IMR-90 (cell line): ENCODE data around the gene TPP2. TPM values are rescaled to one million over a fixed set of nuclear protein-coding genes. Genes with fewer than 3 reads are reported as not detected.
A peak's percentile ranks its signal among the peaks of the same experiment; 100 is the strongest.

ENCODE experiments used
- ATAC-seq: fragments of 200-7000 bp; cut with Tn5 transposase; 2 replicates; pipeline ENCODE4 v1.9.1; 2020; ENCODE audit warnings: low read depth, mild to moderate bottlenecking, moderate library complexity
- BruUV-seq: library from RNA; stranded (reverse); fragments of 400-500 nt; replicated peaks from 2 replicates; lab custom pipeline; 2021; lab: Mats Ljungman, UMichigan
- CTCF ChIA-PET: fragments of 300-600 bp; formaldehyde crosslinking; extraction: SDS; loops from one replicate; lab custom pipeline; 2021; ENCODE audit warnings: antibody characterized with exemption; lab: Yijun Ruan, JAX
- POLR2A ChIA-PET: fragments of 300-600 bp; sonication (Branson Sonifier 250); formaldehyde crosslinking; loops from one replicate; lab custom pipeline; 2022; ENCODE audit warnings: antibody characterized with exemption; ENCODE audit not compliant: unreplicated experiment; lab: Charles Lee
- DNase-seq: peaks from one replicate; pipeline ENCODE4 v3.0.0; 2013
- H2AFZ ChIP-seq: replicated peaks from 2 replicates; pipeline ENCODE3; 2013; ENCODE audit warnings: low read length, mild to moderate bottlenecking; ENCODE audit not compliant: poor library complexity
- H2AK5ac ChIP-seq: 2 replicates; pipeline ENCODE4 v1.6.1; 2013; ENCODE audit warnings: low read depth, low read length, inconsistent platforms
- H2AK9ac ChIP-seq: replicated peaks from 2 replicates; pipeline ENCODE3; 2013; ENCODE audit warnings: mild to moderate bottlenecking, low read depth, low read length, moderate library complexity; ENCODE audit not compliant: poor library complexity
- H2BK120ac ChIP-seq: 2 replicates; pipeline ENCODE4 v1.6.1; 2013; ENCODE audit warnings: low read depth, low read length, inconsistent platforms
- H2BK15ac ChIP-seq: 3 replicates; pipeline ENCODE4 v1.6.1; 2013; ENCODE audit warnings: low read depth, low read length, inconsistent platforms
- H2BK20ac ChIP-seq: 2 replicates; pipeline ENCODE4 v1.6.1; 2013; ENCODE audit warnings: low read depth, mild to moderate bottlenecking, inconsistent platforms, low read length, moderate library complexity
- H2BK5ac ChIP-seq: 2 replicates; pipeline ENCODE4 v1.6.1; 2013; ENCODE audit warnings: mild to moderate bottlenecking, low read depth, low read length, inconsistent platforms; ENCODE audit not compliant: poor library complexity, severe bottlenecking
- H3K14ac ChIP-seq: replicated peaks from 2 replicates; pipeline ENCODE4 v1.6.1; 2013; ENCODE audit warnings: low read depth, low read length, inconsistent platforms
- H3K18ac ChIP-seq: 2 replicates; pipeline ENCODE4 v1.6.1; 2013; ENCODE audit warnings: low read depth, low read length, control low read depth
- H3K23ac ChIP-seq: 2 replicates; pipeline ENCODE4 v1.6.1; 2013; ENCODE audit warnings: low read depth, low read length, inconsistent platforms
- H3K27ac ChIP-seq: 2 replicates; pipeline ENCODE4 v1.5.1; 2013; ENCODE audit warnings: mild to moderate bottlenecking, control low read depth, low read length; ENCODE audit not compliant: insufficient read depth
- H3K27me3 ChIP-seq: 2 replicates; pipeline ENCODE4 v1.6.1; 2013; ENCODE audit warnings: low read length; ENCODE audit not compliant: control insufficient read depth, insufficient read depth
- H3K36me3 ChIP-seq: 2 replicates; pipeline ENCODE4 v1.6.1; 2013; ENCODE audit warnings: low read length, mixed read lengths; ENCODE audit not compliant: control insufficient read depth, insufficient read depth
- H3K4ac ChIP-seq: 2 replicates; pipeline ENCODE4 v1.6.1; 2013; ENCODE audit warnings: low read depth, low read length, inconsistent platforms
- H3K4me1 ChIP-seq: 2 replicates; pipeline ENCODE4 v1.6.1; 2013; ENCODE audit warnings: low read length, mixed read lengths; ENCODE audit not compliant: control insufficient read depth, insufficient read depth
- H3K4me2 ChIP-seq: 2 replicates; pipeline ENCODE4 v1.6.1; 2013; ENCODE audit warnings: low read depth, mild to moderate bottlenecking, control low read depth, low read length, moderate library complexity
- H3K4me3 ChIP-seq: 2 replicates; pipeline ENCODE4 v1.5.1; 2013; ENCODE audit warnings: low read depth, mild to moderate bottlenecking, control low read depth, low read length, moderate library complexity; ENCODE audit not compliant: insufficient read depth
- H3K56ac ChIP-seq: 2 replicates; pipeline ENCODE4 v1.6.1; 2013; ENCODE audit warnings: low read length, inconsistent platforms; ENCODE audit not compliant: insufficient read depth; ENCODE audit errors: extremely low read depth
- H3K79me1 ChIP-seq, 2 experiments: 2 replicates each; pipeline ENCODE4 v1.6.1; 2013; ENCODE audit warnings: low read length in 2 of 2, inconsistent platforms in 1 of 2, low read depth in 1 of 2
- H3K9ac ChIP-seq: 2 replicates; pipeline ENCODE4 v1.6.1; 2013; ENCODE audit warnings: low read depth, low read length, control low read depth
- H3K9me1 ChIP-seq: 2 replicates; pipeline ENCODE4 v1.6.1; 2013; ENCODE audit warnings: low read length, inconsistent platforms; ENCODE audit not compliant: insufficient read depth
- H3K9me3 ChIP-seq: 2 replicates; pipeline ENCODE4 v1.6.1; 2013; ENCODE audit warnings: low read length; ENCODE audit not compliant: control insufficient read depth, insufficient read depth
- H4K20me1 ChIP-seq: 2 replicates; pipeline ENCODE4 v1.6.1; 2013; ENCODE audit warnings: low read length, inconsistent platforms; ENCODE audit not compliant: insufficient read depth
- H4K5ac ChIP-seq: 2 replicates; pipeline ENCODE4 v1.6.1; 2013; ENCODE audit warnings: mild to moderate bottlenecking, low read depth, low read length, control low read depth
- H4K8ac ChIP-seq, 2 experiments: 2 replicates each; pipeline ENCODE4 v1.6.1; 2013; ENCODE audit warnings: low read depth in 2 of 2, low read length in 2 of 2, control low read depth in 1 of 2, inconsistent platforms in 1 of 2
- H4K91ac ChIP-seq: 2 replicates; pipeline ENCODE4 v1.6.1; 2013; ENCODE audit warnings: low read depth, low read length, inconsistent platforms; ENCODE audit not compliant: insufficient read depth
- FOS ChIP-seq: fragments of 150-350 bp; IDR thresholded peaks from 2 replicates; pipeline ENCODE4 v1.6.1; 2016; ENCODE audit warnings: low read depth, low read length
- NFE2L2 ChIP-seq: fragments of 150-350 bp; IDR thresholded peaks from 2 replicates; pipeline ENCODE4 v1.6.1; 2016; ENCODE audit warnings: low read depth, mild to moderate bottlenecking, low read length
- POLR2A ChIP-seq: IDR thresholded peaks from 2 replicates; pipeline ENCODE4 v1.6.1; 2012; ENCODE audit warnings: mild to moderate bottlenecking, low read depth, low read length
- RFX5 ChIP-seq: IDR thresholded peaks from 2 replicates; pipeline ENCODE4 v1.8.0; 2012; ENCODE audit warnings: low read depth, mild to moderate bottlenecking, low read length, moderate library complexity
- WGBS, 2 experiments: methylation state at CpG; one replicate each; pipeline versions ENCODE4 v1.1.5 to v1.1.7; 2013; ENCODE audit warnings: missing lambda C conversion rate in 2 of 2; ENCODE audit not compliant: insufficient read length in 1 of 2; ENCODE audit errors: extremely low coverage in 2 of 2; 5-methylcytosine and 5-hydroxymethylcytosine counted together
- dilution Hi-C: fragments of 300-500 bp; cut with HindIII; formaldehyde crosslinking; loops from one replicate; pipeline ENCODE4 v1.14.3; 2018; ENCODE audit warnings: low sequenced_read_pairs; ENCODE audit not compliant: unreplicated experiment
- in situ Hi-C: fragments of 300-500 bp; cut with MboI; formaldehyde crosslinking; loops from 3 replicates; pipeline ENCODE4 v1.14.3; 2019; ENCODE audit warnings: low sequenced_read_pairs, inconsistent platforms, mixed read lengths
- intact Hi-C: fragments of 100-400 bp; cut with micrococcal nuclease; formaldehyde crosslinking; loops from 2 replicates; pipeline ENCODE4 v1.10.0; 2022
- polyA plus RNA-seq, 3 experiments: library from polyadenylated mRNA; depleted of rRNA; stranded (reverse); fragments of >200 nt; gene quantifications; 2 replicates each; pipeline ENCODE4 v1.2.3, GENCODE V29; 2012; ENCODE audit warnings: low replicate concordance in 1 of 3
- total RNA-seq: library from RNA; depleted of rRNA; stranded (reverse); fragments of >200 nt; gene quantifications from 2 replicates; pipeline ENCODE4 v1.2.3, GENCODE V29; 2012

Gene TPP2
- total and polyA plus RNA-seq, 2 of the 4 experiments (the other 2 are of a cell fraction), result 27.6 to 52.9 TPM

- dilution Hi-C loops (no loop called here), intact Hi-C loops (no loop called here), in situ Hi-C loops (no loop called here)
- no peak within 1 kb of the TSS for H2BK120ac ChIP-seq
- no peak within 1 kb of the TSS for H3K27ac ChIP-seq
- peaks cover 11% of the 10 kb centered on the region for H3K9me3 ChIP-seq
- no peak within 1 kb of the TSS for H4K91ac ChIP-seq
- H3K56ac ChIP-seq, result no peak within 1 kb of the TSS
- ATAC-seq (no peak), DNase-seq (no peak)
- no peak within 1 kb of the TSS for H3K14ac ChIP-seq
- no peak within 1 kb of the TSS for H3K18ac ChIP-seq
- H3K4me2 ChIP-seq, result 0 out of 2 replicates have a peak within 1 kb of the TSS, but pooled peaks have one; percentile 42
- no peak within 1 kb of the TSS for H2AK9ac ChIP-seq
- no peak within 1 kb of the TSS for H3K23ac ChIP-seq
- H3K4ac ChIP-seq, result no peak within 1 kb of the TSS
- H3K79me1 ChIP-seq, result no peaks in the 10 kb centered on the region
- H3K27me3 ChIP-seq, result peaks cover 43% of the 10 kb centered on the region
- WGBS, 2 experiments, result no CpG with 5 or more reads among the region's 6 CpGs
- H3K9me1 ChIP-seq, result no peaks in the 10 kb centered on the region
- CTCF ChIA-PET, result no interaction called here
- H2BK20ac ChIP-seq, result no peak within 1 kb of the TSS
- H3K36me3 ChIP-seq, result no peaks in the 10 kb centered on the region
- BruUV-seq, result no TSS peak
- POLR2A ChIA-PET, result no interaction called here
- H4K20me1 ChIP-seq, result no peaks in the 10 kb centered on the region
- peak within 1 kb of the TSS; percentile 11 for H2AFZ ChIP-seq
- no peak within 1 kb of the TSS for H4K5ac ChIP-seq
- no peaks in the 10 kb centered on the region for H3K4me1 ChIP-seq
- H2BK15ac ChIP-seq, result no peak within 1 kb of the TSS
- no peak within 1 kb of the TSS for H2BK5ac ChIP-seq
- H3K9ac ChIP-seq, result no peak within 1 kb of the TSS
- no peak within 1 kb of the TSS for H2AK5ac ChIP-seq
- TF ChIP-seq POLR2A, result no peak
- no peak for TF ChIP-seq FOS
- no peak for TF ChIP-seq RFX5
- no peak for TF ChIP-seq NFE2L2
- H3K4me3 ChIP-seq, result no peak within 1 kb of the TSS
- no peak within 1 kb of the TSS for H4K8ac ChIP-seq
These were observed 98.2 kb downstream of the TPP2 start, which contains the start of gene METTL21C for GRCh38 chr13:102694937-102695336. METTL21C (minus strand) TSS chr13:102695044; CDS start chr13:102694498, 546 bp downstream.
